ENCODE results near the gene CSMD2. TPM values are rescaled to one million over a fixed set of nuclear protein-coding genes. Genes with fewer than 3 reads are reported as not detected.

Gene CSMD2
- total RNA-seq: 0.58 and 0.68 TPM in 2 replicates

GRCh38 chr1:34164771-34165391 is at the start of gene CSMD2:
CSMD2 (minus strand) TSS chr1:34165230; CDS start chr1:34165097, 133 bp downstream.

GRCh38 chr1:34176830-34177603 is 12.0 kb upstream of the CSMD2 start, which contains the start of gene C1orf94:
C1orf94 (plus strand) TSS chr1:34176907; CDS start chr1:34177790, 883 bp downstream.

GRCh38 chr1:33863779-33864178 is 301.3 kb downstream of the CSMD2 start, which contains the start of gene HMGB4:
HMGB4 (plus strand) TSS chr1:33864079; CDS start chr1:33864192, 113 bp downstream.

GRCh38 chr1:33472269-33472980 is 692.6 kb downstream of the CSMD2 start, which contains the start of gene ZSCAN20:
ZSCAN20 (plus strand) TSS chr1:33472645; CDS start chr1:33479289, 6,644 bp downstream.

Other genes starting within 250 kb of the CSMD2 start
- not detected in 2 replicates for gene C1orf94, start 11.7 kb upstream of the CSMD2 start, total RNA-seq

Measured in pericardium fibroblast (primary cell).